AG04449 (cell line): ENCODE data around the gene CYTIP.

Source experiments
- CTCF ChIA-PET: fragments of 350-600 bp; formaldehyde crosslinking; extraction: SDS; loops from one replicate; lab custom pipeline; 2021; ENCODE audit warnings: antibody characterized with exemption; lab: Yijun Ruan, JAX
- POLR2A ChIA-PET: fragments of 400-600, 350-600 bp; formaldehyde crosslinking; extraction: SDS; loops from one replicate; lab custom pipeline; 2020; ENCODE audit warnings: antibody characterized with exemption, inconsistent platforms; lab: Yijun Ruan, JAX
- DNase-seq: peaks from one replicate; pipeline ENCODE4 v3.0.0-alpha.2; 2010; ENCODE audit warnings: low read depth, low spot score
- H3K4me3 ChIP-seq: 2 replicates; pipeline ENCODE4 v1.5.1; 2011; ENCODE audit warnings: low read depth, mild to moderate bottlenecking, control low read depth, low read length
- CTCF ChIP-seq: IDR thresholded peaks from one replicate; pipeline ENCODE4 v1.5.1; 2011; ENCODE audit warnings: mild to moderate bottlenecking, moderate library complexity, low read length, control low read depth, inconsistent platforms; ENCODE audit not compliant: insufficient read depth; ENCODE audit errors: missing control alignments

The CYTIP gene

DNA sequence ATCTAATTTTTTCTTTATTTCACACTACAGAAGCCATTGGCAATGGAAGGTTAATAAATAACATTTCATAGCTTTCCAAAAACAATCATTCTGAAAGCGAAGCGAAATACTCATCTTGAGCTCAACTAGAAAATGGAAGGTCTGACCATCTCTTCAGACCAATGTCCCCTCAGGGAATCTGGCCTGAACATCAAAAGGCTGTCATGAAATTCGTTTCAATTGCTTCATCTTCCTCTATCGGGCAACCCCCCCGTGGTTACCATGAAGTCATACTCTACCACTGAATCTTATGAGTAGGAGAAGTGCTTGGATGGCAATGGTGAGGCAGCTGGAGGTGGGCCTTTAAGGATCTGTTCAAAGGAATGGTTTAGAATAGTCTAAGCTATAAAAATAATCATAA, 22.9 kb upstream of the CYTIP start:
- CTCF ChIA-PET: interaction anchor here (0.8 kb wide), 1 partner anchor 25 kb away, joined by 3 read pairs; no protein-coding TSS in a partner anchor
- no peak for DNase-seq
- TF ChIP-seq CTCF: no peak
- POLR2A ChIA-PET: no interaction called here
- H3K4me3 ChIP-seq: no peak overlapping the region

DNA sequence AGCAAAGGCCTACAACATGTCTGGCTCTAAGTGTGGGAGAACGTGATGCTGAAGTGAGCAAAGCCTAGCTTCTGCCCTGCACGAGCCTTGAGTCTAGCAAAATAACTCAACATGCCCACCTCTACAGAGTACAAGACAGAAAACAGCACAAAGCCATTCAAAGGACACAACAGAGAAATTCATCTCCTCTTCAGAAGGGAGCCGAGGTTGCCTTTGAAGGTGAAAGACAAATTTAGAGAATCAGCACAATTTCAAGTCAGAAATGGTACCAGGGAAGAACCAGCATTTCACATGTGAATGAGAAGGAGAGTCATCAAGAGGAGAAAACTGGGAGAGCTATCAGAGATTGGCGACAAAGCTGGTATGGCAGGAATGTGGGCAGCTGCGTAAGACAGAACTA, 21.7 kb upstream of the CYTIP start:
- no peak overlapping the region for H3K4me3 ChIP-seq
- CTCF ChIA-PET: no interaction called here
- TF ChIP-seq CTCF: no peak
- DNase-seq: no peak
- POLR2A ChIA-PET: no interaction called here

- no peak for TF ChIP-seq CTCF
- CTCF ChIA-PET: interaction anchor here (1.6 kb wide), 1 partner anchor 10 kb away, joined by 3 read pairs; no protein-coding TSS in a partner anchor
- POLR2A ChIA-PET: no interaction called here
- no peak overlapping the region for H3K4me3 ChIP-seq
- no peak for DNase-seq
Observed at GRCh38 chr2:157463002-157463401, 19.1 kb upstream of the CYTIP start.

GRCh38 chr2:157460897-157461296, 17.0 kb upstream of the CYTIP start:
- DNase-seq: no peak
- TF ChIP-seq CTCF: no peak
- ChIA-PET POLR2A (interaction anchor here (0.6 kb wide), 1 partner anchor 200 kb away, joined by 3 read pairs; no protein-coding TSS in a partner anchor), CTCF (interaction anchor here (1.5 to 1.9 kb wide), 2 partner anchors 125 to 133 kb away, joined by 4 to 8 read pairs; no protein-coding TSS in a partner anchor)
- H3K4me3 ChIP-seq: no peak overlapping the region

GRCh38 chr2:157460384-157460837, 16.5 kb upstream of the CYTIP start:
- no peak for DNase-seq
- TF ChIP-seq CTCF: no peak
- H3K4me3 ChIP-seq: no peak overlapping the region
- CTCF ChIA-PET: interaction anchor here (1.5 to 1.9 kb wide), 2 partner anchors 125 to 133 kb away, joined by 4 to 8 read pairs; no protein-coding TSS in a partner anchor
- POLR2A ChIA-PET: interaction anchor here (0.6 kb wide), 1 partner anchor 200 kb away, joined by 3 read pairs; no protein-coding TSS in a partner anchor

GRCh38 chr2:157459486-157459885, 15.6 kb upstream of the CYTIP start:
- no peak overlapping the region for H3K4me3 ChIP-seq
- ChIA-PET CTCF (interaction anchor here (1.0 kb wide), 1 partner anchor 132 kb away, joined by 4 read pairs; no protein-coding TSS in a partner anchor), POLR2A (no interaction called here)
- no peak for DNase-seq
- TF ChIP-seq CTCF: no peak
